Memory B cell (primary cell): ENCODE data around the gene KRTAP26-1.

Experiments used
- ATAC-seq: fragments of 150-1000 bp; cut with Tn5 transposase; 2 replicates; pipeline ENCODE4 v1.10.0; 2021; ENCODE audit warnings: low read depth, mild to moderate bottlenecking, moderate library complexity
- DNase-seq, 2 donors: peaks; one replicate each; pipeline ENCODE4 v3.0.0; 2022; ENCODE audit warnings: low spot score in 2 of 2
- H3K27ac Mint-ChIP-seq: one replicate; pipeline ENCODE4 v1.8.0; 2022; ENCODE audit warnings: mild to moderate bottlenecking, moderate library complexity, mixed read lengths
- H3K27me3 Mint-ChIP-seq: one replicate; pipeline ENCODE4 v1.8.0; 2022; ENCODE audit warnings: mixed read lengths
- H3K36me3 Mint-ChIP-seq: one replicate; pipeline ENCODE4 v1.8.0; 2022; ENCODE audit warnings: mild to moderate bottlenecking, mixed read lengths
- H3K4me1 Mint-ChIP-seq: one replicate; pipeline ENCODE4 v1.8.0; 2022; ENCODE audit warnings: mixed read lengths
- H3K4me3 Mint-ChIP-seq: one replicate; pipeline ENCODE4 v1.8.0; 2022; ENCODE audit warnings: mild to moderate bottlenecking, moderate library complexity, mixed read lengths
- H3K9me3 Mint-ChIP-seq: one replicate; pipeline ENCODE4 v1.8.0; 2022; ENCODE audit warnings: mixed read lengths

Gene KRTAP26-1, protein sequence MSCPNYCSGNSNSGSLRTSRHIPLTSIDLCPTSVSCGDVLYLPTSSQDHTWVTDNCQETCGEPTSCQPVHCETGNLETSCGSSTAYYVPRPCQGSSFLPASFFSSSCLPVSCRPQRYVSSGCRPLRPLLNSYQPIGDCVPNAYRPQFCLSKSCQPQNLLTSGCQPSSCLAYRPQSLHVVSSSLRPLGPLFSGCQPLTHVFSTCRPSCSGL

GRCh38 chr21:30320215-30320614 lies at the start of gene KRTAP26-1:
TSS of gene KRTAP26-1 (minus strand) at chr21:30320315. CDS start at chr21:30320035, 280 bp downstream.
- Mint-ChIP-seq H3K27ac (no peak within 1 kb of the TSS), H3K4me1 (no peaks in the 10 kb centered on the region), H3K27me3 (no peaks in the 10 kb centered on the region), H3K9me3 (peaks cover 4% of the 10 kb centered on the region), H3K4me3 (no peak within 1 kb of the TSS), H3K36me3 (no peaks in the 10 kb centered on the region)
- ATAC-seq (no peak), DNase-seq (no peak)

DNA sequence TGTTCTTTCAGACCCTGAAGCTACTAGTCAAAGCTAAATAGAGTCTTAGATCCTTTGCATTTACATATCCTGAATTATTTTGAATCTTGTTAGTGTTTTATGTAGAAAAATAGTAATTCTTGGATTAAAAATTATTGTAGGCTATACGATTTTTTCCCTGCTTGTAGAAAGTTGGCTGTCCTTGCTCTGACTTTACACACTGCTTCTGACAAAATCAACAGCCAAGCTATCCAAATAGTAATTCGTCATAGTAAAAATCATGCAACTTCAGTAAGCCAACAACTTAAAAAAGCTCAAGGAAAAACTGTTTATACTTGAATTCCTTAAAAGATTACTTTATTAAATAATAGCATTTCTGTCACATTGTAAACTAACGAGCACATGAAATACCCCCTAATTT lies 35.8 kb upstream of the KRTAP26-1 start:
- no peaks in the 10 kb centered on the region for H3K36me3 Mint-ChIP-seq
- H3K9me3 Mint-ChIP-seq = peaks cover 6% of the 10 kb centered on the region
- no peak for ATAC-seq
- no peaks in the 10 kb centered on the region for H3K27me3 Mint-ChIP-seq
- H3K27ac Mint-ChIP-seq = no peak overlapping the region
- no peak overlapping the region for H3K4me3 Mint-ChIP-seq
- H3K4me1 Mint-ChIP-seq = no peaks in the 10 kb centered on the region
- DNase-seq = no peak

DNA sequence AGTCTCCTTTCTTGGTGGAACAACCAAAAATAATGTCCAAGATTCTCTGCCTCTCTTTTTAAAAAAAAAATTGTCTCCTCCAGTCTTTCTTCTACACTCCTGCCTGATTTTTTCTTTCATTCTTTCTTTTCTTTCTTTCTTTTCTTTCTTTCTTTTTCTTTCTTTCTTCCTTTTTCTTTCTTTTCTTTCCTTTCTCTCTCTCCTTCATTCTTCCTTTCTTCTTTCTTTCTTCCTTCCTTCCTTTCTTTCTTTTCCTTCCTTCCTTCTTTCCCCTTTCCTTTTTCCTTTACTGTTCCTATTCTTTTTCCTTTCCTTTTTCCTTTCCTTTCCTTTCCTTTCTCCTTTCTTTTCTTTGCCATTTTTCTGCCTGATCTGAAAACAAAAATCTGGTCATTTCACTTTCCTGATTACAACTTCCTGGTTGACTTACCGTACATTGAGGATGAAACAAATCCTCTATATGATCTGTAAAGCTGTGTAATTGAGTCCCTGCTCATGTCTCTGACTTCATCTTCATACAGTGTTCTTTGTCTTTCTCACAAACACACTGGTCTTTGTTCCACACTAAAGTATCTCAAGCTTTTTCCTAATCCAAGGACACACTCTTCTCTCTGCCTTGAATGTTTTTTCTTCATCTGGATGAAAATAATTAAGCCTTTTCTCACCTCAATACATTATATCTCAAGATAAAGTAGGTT lies 34.3 kb upstream of the KRTAP26-1 start:
- Mint-ChIP-seq H3K4me3 (no peak overlapping the region), H3K27ac (no peak overlapping the region), H3K27me3 (no peaks in the 10 kb centered on the region), H3K4me1 (no peaks in the 10 kb centered on the region), H3K9me3 (peaks cover 6% of the 10 kb centered on the region), H3K36me3 (no peaks in the 10 kb centered on the region)
- no peak for DNase-seq
- ATAC-seq = no peak

GRCh38 chr21:30351534-30351933 lies 31.4 kb upstream of the KRTAP26-1 start:
- DNase-seq = no peak
- Mint-ChIP-seq H3K27me3 (no peaks in the 10 kb centered on the region), H3K4me1 (no peaks in the 10 kb centered on the region), H3K36me3 (no peaks in the 10 kb centered on the region), H3K4me3 (no peak overlapping the region), H3K9me3 (peaks cover 6% of the 10 kb centered on the region), H3K27ac (no peak overlapping the region)
- ATAC-seq = no peak

- Mint-ChIP-seq H3K36me3 (no peaks in the 10 kb centered on the region), H3K4me3 (no peak overlapping the region), H3K27ac (no peak overlapping the region), H3K9me3 (peaks cover 6% of the 10 kb centered on the region), H3K4me1 (no peaks in the 10 kb centered on the region), H3K27me3 (no peaks in the 10 kb centered on the region)
- DNase-seq (no peak), ATAC-seq (no peak)
Measured at GRCh38 chr21:30349572-30349971, 29.5 kb upstream of the KRTAP26-1 start.

DNA sequence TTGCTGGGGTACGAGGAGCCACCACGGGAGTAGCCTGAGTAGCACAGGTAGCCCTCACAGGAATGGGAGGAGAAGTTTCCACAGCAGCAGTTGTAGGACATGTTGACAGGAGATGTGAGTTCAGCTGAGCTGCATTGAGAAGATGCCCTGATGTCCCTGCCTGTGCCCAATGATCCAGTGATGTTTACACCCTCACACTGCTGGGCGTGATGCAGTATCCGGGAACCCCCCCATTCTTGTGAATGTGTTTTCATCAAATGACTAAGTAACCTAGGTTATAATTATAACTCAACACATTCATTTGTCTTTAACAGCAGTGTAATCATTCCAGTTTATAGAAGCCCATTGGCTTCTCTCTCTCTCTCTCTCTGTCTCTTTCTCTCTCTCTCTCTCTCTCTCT lies 28.4 kb upstream of the KRTAP26-1 start, which contains the start of gene KRTAP23-1:
Gene KRTAP23-1 (minus strand): TSS at position 101 of the 400 bp plus-strand sequence. CDS start 0 bp downstream, at position 101.
- Mint-ChIP-seq H3K4me3 (no peak within 1 kb of the TSS), H3K27ac (no peak within 1 kb of the TSS), H3K9me3 (peaks cover 2% of the 10 kb centered on the region), H3K4me1 (no peaks in the 10 kb centered on the region), H3K27me3 (no peaks in the 10 kb centered on the region), H3K36me3 (no peaks in the 10 kb centered on the region)
- no peak for ATAC-seq
- DNase-seq = no peak

- Mint-ChIP-seq H3K9me3 (no peaks in the 10 kb centered on the region), H3K27me3 (no peaks in the 10 kb centered on the region), H3K36me3 (no peaks in the 10 kb centered on the region), H3K27ac (no peak overlapping the region), H3K4me3 (no peak overlapping the region), H3K4me1 (no peaks in the 10 kb centered on the region)
- DNase-seq = no peak
- ATAC-seq = no peak
Measured at GRCh38 chr21:30345014-30345413, 24.9 kb upstream of the KRTAP26-1 start.

DNA sequence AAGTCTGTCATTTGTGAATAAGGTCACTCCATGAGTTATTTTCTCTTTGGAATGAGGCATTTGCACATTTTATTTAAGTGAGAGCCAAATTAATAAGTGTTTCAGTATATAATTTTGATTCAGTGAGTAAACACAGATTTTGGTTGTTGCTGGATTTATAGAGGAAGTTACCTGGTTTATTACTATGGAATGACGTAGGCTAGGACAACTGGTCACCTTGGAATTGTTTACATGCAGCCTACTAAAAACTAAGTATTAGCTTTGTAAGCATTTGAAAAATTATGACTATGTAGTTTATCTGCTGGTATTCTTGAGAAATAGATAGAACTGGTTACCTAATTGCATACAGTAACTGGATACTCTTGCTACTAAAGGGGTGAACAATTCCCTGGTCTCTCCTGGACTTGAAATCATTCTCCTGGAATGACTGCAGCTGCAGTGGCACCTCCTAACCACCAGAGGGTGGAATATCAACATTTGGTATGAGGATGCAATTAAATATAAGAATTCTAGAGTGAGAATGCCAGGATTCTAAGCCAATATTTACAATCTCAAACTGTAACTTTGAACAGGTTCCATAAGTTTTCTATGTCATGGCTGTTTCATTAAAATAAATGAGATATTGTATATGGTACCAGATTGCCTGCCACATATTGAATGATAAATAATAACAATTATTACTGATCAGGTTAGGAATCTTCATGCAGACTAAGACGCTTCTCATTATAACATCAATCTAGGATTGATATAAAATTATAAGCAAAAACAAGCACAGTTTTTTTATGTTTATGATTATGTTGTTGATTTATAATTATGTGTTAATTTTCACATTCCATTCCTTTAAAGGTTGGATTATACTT lies 20.8 kb upstream of the KRTAP26-1 start:
- DNase-seq (no peak), ATAC-seq (no peak)
- Mint-ChIP-seq H3K4me1 (no peaks in the 10 kb centered on the region), H3K9me3 (peaks cover 1% of the 10 kb centered on the region), H3K36me3 (no peaks in the 10 kb centered on the region), H3K4me3 (no peak overlapping the region), H3K27ac (no peak overlapping the region), H3K27me3 (no peaks in the 10 kb centered on the region)

GRCh38 chr21:30338717-30339116 lies 18.6 kb upstream of the KRTAP26-1 start:
- Mint-ChIP-seq H3K4me3 (no peak overlapping the region), H3K36me3 (no peaks in the 10 kb centered on the region), H3K27me3 (no peaks in the 10 kb centered on the region), H3K4me1 (no peaks in the 10 kb centered on the region), H3K9me3 (peaks cover 1% of the 10 kb centered on the region), H3K27ac (no peak overlapping the region)
- ATAC-seq (no peak), DNase-seq (no peak)

DNA sequence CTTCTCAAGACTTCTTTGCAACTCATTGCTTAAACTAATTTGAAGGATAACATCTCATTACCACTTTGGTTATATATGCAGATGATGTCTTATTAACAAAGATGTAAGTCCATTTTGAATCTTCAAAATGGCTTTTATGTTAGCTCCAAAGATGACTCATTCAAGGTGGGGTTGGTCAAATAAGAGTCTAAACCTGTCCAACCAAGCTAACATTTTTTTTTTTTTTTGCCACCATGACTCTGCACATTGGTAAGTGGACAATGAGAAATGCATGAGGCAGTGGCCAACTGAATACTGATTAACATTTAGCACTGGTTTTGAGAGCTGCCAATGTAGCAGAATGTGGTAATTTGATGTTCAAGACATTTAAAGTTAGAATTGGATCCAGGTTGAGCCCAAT lies 17.7 kb upstream of the KRTAP26-1 start:
- ATAC-seq = no peak
- Mint-ChIP-seq H3K27me3 (no peaks in the 10 kb centered on the region), H3K4me1 (no peaks in the 10 kb centered on the region), H3K4me3 (no peak overlapping the region), H3K27ac (no peak overlapping the region), H3K36me3 (no peaks in the 10 kb centered on the region), H3K9me3 (peaks cover 1% of the 10 kb centered on the region)
- DNase-seq = no peak

GRCh38 chr21:30337276-30337744 lies 17.2 kb upstream of the KRTAP26-1 start, which contains the start of gene KRTAP27-1:
TSS of gene KRTAP27-1 (minus strand) at chr21:30337694. CDS start at chr21:30337668, 26 bp downstream.
- ATAC-seq (no peak), DNase-seq (no peak)
- peaks cover 1% of the 10 kb centered on the region for H3K9me3 Mint-ChIP-seq
- no peaks in the 10 kb centered on the region for H3K27me3 Mint-ChIP-seq
- H3K4me3 Mint-ChIP-seq = no peak within 1 kb of the TSS
- no peak within 1 kb of the TSS for H3K27ac Mint-ChIP-seq
- no peaks in the 10 kb centered on the region for H3K36me3 Mint-ChIP-seq
- no peaks in the 10 kb centered on the region for H3K4me1 Mint-ChIP-seq

DNA sequence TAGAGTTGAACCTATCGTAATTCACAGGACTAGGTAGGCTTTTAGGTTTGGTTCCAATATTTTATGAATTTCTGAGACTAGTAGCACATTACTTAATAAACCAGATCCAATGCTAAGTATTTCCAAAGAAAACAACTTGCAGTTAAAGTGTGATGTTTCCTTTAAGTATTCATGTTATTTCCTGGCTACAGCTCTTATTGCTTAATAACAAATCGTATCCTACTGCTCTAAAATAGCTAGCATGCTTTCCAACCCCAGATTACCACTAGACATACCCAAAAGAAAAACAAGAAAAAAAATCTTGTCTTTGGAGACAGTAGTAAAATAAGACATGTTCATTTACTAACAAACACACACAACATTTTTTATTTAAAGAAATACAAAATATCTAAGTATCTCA lies 16.5 kb upstream of the KRTAP26-1 start:
- ATAC-seq (no peak), DNase-seq (no peak)
- no peaks in the 10 kb centered on the region for H3K4me1 Mint-ChIP-seq
- H3K9me3 Mint-ChIP-seq = peaks cover 1% of the 10 kb centered on the region
- no peak overlapping the region for H3K27ac Mint-ChIP-seq
- no peak overlapping the region for H3K4me3 Mint-ChIP-seq
- no peaks in the 10 kb centered on the region for H3K36me3 Mint-ChIP-seq
- H3K27me3 Mint-ChIP-seq = no peaks in the 10 kb centered on the region

GRCh38 chr21:30333736-30334135 lies 13.6 kb upstream of the KRTAP26-1 start:
- Mint-ChIP-seq H3K4me1 (no peaks in the 10 kb centered on the region), H3K36me3 (no peaks in the 10 kb centered on the region), H3K4me3 (no peak overlapping the region), H3K27ac (no peak overlapping the region), H3K27me3 (no peaks in the 10 kb centered on the region), H3K9me3 (no peaks in the 10 kb centered on the region)
- DNase-seq = no peak
- ATAC-seq = no peak

DNA sequence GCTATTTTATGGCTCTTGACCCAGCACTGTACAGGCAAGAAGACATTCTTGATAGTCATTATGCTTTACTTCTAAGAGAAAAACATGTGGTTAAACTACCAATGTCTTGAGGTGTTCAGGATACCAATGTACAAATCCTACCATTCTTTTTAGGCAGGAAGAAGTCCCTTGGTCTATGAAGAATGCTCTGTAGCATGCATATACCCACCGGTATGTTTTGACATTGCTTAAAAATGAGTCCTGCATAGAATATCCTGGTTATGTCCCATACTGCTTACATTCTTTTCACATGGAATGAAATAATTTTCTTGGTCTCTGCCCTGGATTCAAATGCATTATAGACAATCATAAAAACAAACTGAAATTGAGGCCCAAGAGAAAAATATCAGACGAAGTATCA lies 12.6 kb upstream of the KRTAP26-1 start:
- ATAC-seq = no peak
- no peak overlapping the region for H3K27ac Mint-ChIP-seq
- H3K4me1 Mint-ChIP-seq = no peaks in the 10 kb centered on the region
- no peaks in the 10 kb centered on the region for H3K9me3 Mint-ChIP-seq
- H3K27me3 Mint-ChIP-seq = no peaks in the 10 kb centered on the region
- H3K4me3 Mint-ChIP-seq = no peak overlapping the region
- H3K36me3 Mint-ChIP-seq = no peaks in the 10 kb centered on the region
- DNase-seq = no peak
